RKO (cell line): ENCODE measurements around the gene RAD17.

Experiments
- DNase-seq: peaks from one replicate; pipeline ENCODE4 v3.0.0-alpha.2; 2016; ENCODE audit warnings: low spot score

Gene RAD17

GRCh38 chr5:69462170-69462569, 92.6 kb downstream of the RAD17 start:
- no peak for DNase-seq
